ENCODE measurements around the gene ZNF638.

Gene ZNF638

GRCh38 chr2:71285706-71286105, 45.9 kb upstream of the ZNF638 start:
- TF ChIP-seq MAX (IDR thresholded peaks at IDR 0.05) (no peak), EGR1 (IDR thresholded peaks at IDR 0.05) (no peak), TCF12 (IDR thresholded peaks at IDR 0.05; ENCODE audit: low read depth) (no peak), FOXM1 (IDR thresholded peaks at IDR 0.05; ENCODE audit: borderline replicate concordance, low read depth) (no peak)

- TF ChIP-seq CEBPB (IDR thresholded peaks at IDR 0.05), result no peak
- no peak for TF ChIP-seq FOXM1 (IDR thresholded peaks at IDR 0.05; ENCODE audit: borderline replicate concordance, low read depth)
- no peak for TF ChIP-seq REST (IDR thresholded peaks at IDR 0.05; ENCODE audit: low read depth)
- no peak for TF ChIP-seq ZBTB7A (IDR thresholded peaks at IDR 0.05; ENCODE audit: low read depth)
- no peak for TF ChIP-seq YY1 (IDR thresholded peaks at IDR 0.05; ENCODE audit: low read depth)
- TF ChIP-seq TAF1 (IDR thresholded peaks at IDR 0.05; ENCODE audit: low read depth), result no peak
- no peak for TF ChIP-seq TCF12 (IDR thresholded peaks at IDR 0.05; ENCODE audit: low read depth)
- no peak for TF ChIP-seq TEAD4 (IDR thresholded peaks at IDR 0.05)
- TF ChIP-seq NFIC (IDR thresholded peaks at IDR 0.05), result no peak
- TF ChIP-seq EP300 (IDR thresholded peaks at IDR 0.05; ENCODE audit: borderline replicate concordance), result no peak
- TF ChIP-seq CREB1 (IDR thresholded peaks at IDR 0.05; ENCODE audit: low read depth), result no peak
- no peak for TF ChIP-seq RAD21 (IDR thresholded peaks at IDR 0.05; ENCODE audit: low read depth)
- TF ChIP-seq, protein P1, sequence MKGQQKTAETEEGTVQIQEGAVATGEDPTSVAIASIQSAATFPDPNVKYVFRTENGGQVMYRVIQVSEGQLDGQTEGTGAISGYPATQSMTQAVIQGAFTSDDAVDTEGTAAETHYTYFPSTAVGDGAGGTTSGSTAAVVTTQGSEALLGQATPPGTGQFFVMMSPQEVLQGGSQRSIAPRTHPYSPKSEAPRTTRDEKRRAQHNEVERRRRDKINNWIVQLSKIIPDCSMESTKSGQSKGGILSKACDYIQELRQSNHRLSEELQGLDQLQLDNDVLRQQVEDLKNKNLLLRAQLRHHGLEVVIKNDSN (IDR thresholded peaks at IDR 0.05), result no peak
- no peak for TF ChIP-seq MAX (IDR thresholded peaks at IDR 0.05)
Measured at GRCh38 chr2:71291398-71291797, 40.2 kb upstream of the ZNF638 start.

GRCh38 chr2:71292159-71292558, 39.4 kb upstream of the ZNF638 start:
- TF ChIP-seq, protein P1 (IDR thresholded peaks at IDR 0.05), result no peak
- TF ChIP-seq CEBPB (IDR thresholded peaks at IDR 0.05) (no peak), ZBTB7A (IDR thresholded peaks at IDR 0.05; ENCODE audit: low read depth) (no peak), TAF1 (IDR thresholded peaks at IDR 0.05; ENCODE audit: low read depth) (no peak), CREB1 (IDR thresholded peaks at IDR 0.05; ENCODE audit: low read depth) (no peak)

- TF ChIP-seq CEBPB (IDR thresholded peaks at IDR 0.05) (no peak), TCF12 (IDR thresholded peaks at IDR 0.05; ENCODE audit: low read depth) (no peak)
Measured at GRCh38 chr2:71298914-71299313, 32.7 kb upstream of the ZNF638 start.

DNA sequence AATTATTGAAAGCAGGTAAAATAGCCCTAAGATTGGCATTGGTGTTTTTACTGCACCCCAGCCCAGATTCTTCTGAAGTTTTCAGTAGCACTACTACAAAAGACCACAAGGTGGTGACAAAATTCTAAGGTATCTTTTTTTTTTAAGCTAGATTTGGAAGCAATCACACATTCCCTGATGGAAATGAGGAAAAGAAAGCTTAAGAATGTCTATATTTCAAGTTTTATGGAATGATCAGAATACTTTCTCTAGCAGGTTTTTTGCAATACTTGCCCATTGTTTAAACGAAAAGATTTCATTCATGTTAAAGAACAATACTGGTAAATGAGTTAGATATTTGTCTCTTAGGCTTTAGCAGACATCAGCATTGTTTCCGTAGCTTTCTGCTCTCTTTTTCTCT, 32.1 kb upstream of the ZNF638 start:
- TF ChIP-seq EP300 (IDR thresholded peaks at IDR 0.05; ENCODE audit: borderline replicate concordance), result no peak
- TF ChIP-seq CEBPB (IDR thresholded peaks at IDR 0.05), result no peak
- TF ChIP-seq RAD21 (IDR thresholded peaks at IDR 0.05; ENCODE audit: low read depth), result peak; percentile 61
- TF ChIP-seq CREB1 (IDR thresholded peaks at IDR 0.05; ENCODE audit: low read depth), result no peak
- TF ChIP-seq TCF12 (IDR thresholded peaks at IDR 0.05; ENCODE audit: low read depth), result no peak
- no peak for TF ChIP-seq FOXM1 (IDR thresholded peaks at IDR 0.05; ENCODE audit: borderline replicate concordance, low read depth)

DNA sequence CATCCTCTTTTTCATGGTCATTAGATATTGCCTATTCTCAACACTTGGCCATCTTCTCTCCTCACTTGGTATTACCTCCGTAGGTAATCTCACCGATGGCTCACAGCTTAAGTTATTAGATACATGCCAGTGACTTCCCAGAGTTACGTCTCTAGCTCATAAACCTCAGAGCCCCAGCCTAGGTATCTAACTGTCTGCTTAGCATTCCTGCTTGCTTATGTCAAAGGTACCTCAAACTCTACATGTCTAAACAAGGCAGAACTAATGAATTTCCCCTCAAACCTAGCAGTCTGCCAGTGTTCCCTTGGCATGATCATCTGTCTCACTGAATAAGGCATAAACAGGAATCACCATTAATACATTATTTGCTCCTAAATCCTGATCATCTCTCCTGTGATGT, 27.7 kb upstream of the ZNF638 start:
- TF ChIP-seq EGR1 (IDR thresholded peaks at IDR 0.05), result no peak
- TF ChIP-seq FOXM1 (IDR thresholded peaks at IDR 0.05; ENCODE audit: borderline replicate concordance, low read depth), result no peak
- no peak for TF ChIP-seq TCF12 (IDR thresholded peaks at IDR 0.05; ENCODE audit: low read depth)
- TF ChIP-seq ZBTB7A (IDR thresholded peaks at IDR 0.05; ENCODE audit: low read depth), result no peak
- no peak for TF ChIP-seq TAF1 (IDR thresholded peaks at IDR 0.05; ENCODE audit: low read depth)
- TF ChIP-seq TEAD4 (IDR thresholded peaks at IDR 0.05), result no peak
- TF ChIP-seq RAD21 (IDR thresholded peaks at IDR 0.05; ENCODE audit: low read depth), result no peak
- TF ChIP-seq CREB1 (IDR thresholded peaks at IDR 0.05; ENCODE audit: low read depth), result no peak
- no peak for TF ChIP-seq REST (IDR thresholded peaks at IDR 0.05; ENCODE audit: low read depth)
- TF ChIP-seq CEBPB (IDR thresholded peaks at IDR 0.05), result no peak
- no peak for TF ChIP-seq EP300 (IDR thresholded peaks at IDR 0.05; ENCODE audit: borderline replicate concordance)
- TF ChIP-seq, protein P1 (IDR thresholded peaks at IDR 0.05), result no peak
- no peak for TF ChIP-seq MAX (IDR thresholded peaks at IDR 0.05)
- TF ChIP-seq YY1 (IDR thresholded peaks at IDR 0.05; ENCODE audit: low read depth), result no peak
- no peak for TF ChIP-seq NFIC (IDR thresholded peaks at IDR 0.05)
